HCT116 (cell line): Measurements from ENCODE around the gene GLCE. TPM values are rescaled to one million over a fixed set of nuclear protein-coding genes. Genes with fewer than 3 reads are reported as not detected.

Experiments used
- ATAC-seq: fragments of 200-7000 bp; cut with Tn5 transposase; 2 replicates; pipeline ENCODE4 v1.9.1; 2020; ENCODE audit warnings: mild to moderate bottlenecking, moderate library complexity
- BruUV-seq: library from RNA; stranded (reverse); fragments of 400-500 nt; replicated peaks from 2 replicates; lab custom pipeline; 2021; lab: Mats Ljungman, UMichigan
- CTCF ChIA-PET: fragments of 300-600 bp; sonication (Branson Sonifier 250); formaldehyde crosslinking; loops from one replicate; lab custom pipeline; 2021; ENCODE audit warnings: antibody characterized with exemption; lab: Charles Lee
- POLR2A ChIA-PET: fragments of 300-600, 350-600 bp; sonication (Branson Sonifier 250); formaldehyde crosslinking; loops from one replicate; lab custom pipeline; 2021; ENCODE audit warnings: antibody characterized with exemption; lab: Charles Lee
- RAD21 ChIA-PET, 2 experiments: fragments of 300-600 bp; sonication (Branson Sonifier 250); formaldehyde crosslinking; loops; one replicate each; lab custom pipeline; 2023; ENCODE audit warnings: low total read pairs in 2 of 2; ENCODE audit not compliant: uncharacterized antibody in 2 of 2, unreplicated experiment in 2 of 2, low non-redundant PET in 1 of 2; lab: Charles Lee
- DNase-seq: peaks from one replicate; pipeline ENCODE4 v3.0.0-alpha.2; 2010; ENCODE audit warnings: low read depth, low spot score
- H2AFZ ChIP-seq: fragments of 200-600 bp; shearing (Covaris generic), sonication (generic); 2 replicates; pipeline ENCODE4 v1.6.1; 2017; ENCODE audit warnings: low read depth, mixed run types, mixed read lengths, antibody characterized with exemption, low read length; ENCODE audit not compliant: poor library complexity, severe bottlenecking
- H3K27ac ChIP-seq: 2 replicates; pipeline ENCODE4 v1.5.1; 2012; ENCODE audit warnings: low read depth, low read length
- H3K27me3 ChIP-seq: fragments of 200-600 bp; sonication (generic); 2 replicates; pipeline ENCODE4 v1.6.1; 2016; ENCODE audit warnings: mixed run types, low read length, mixed read lengths; ENCODE audit not compliant: insufficient read depth
- H3K36me3 ChIP-seq, 2 experiments: fragments of 200-500 bp in 1 of 2; fragments of 200-600 bp in 1 of 2; sonication (Bioruptor generic) in 1 of 2; sonication (generic) in 1 of 2; 2 replicates each; pipeline versions ENCODE4 v1.5.1 to v1.6.1; 2014 to 2016; ENCODE audit warnings: low read length in 2 of 2, inconsistent platforms in 1 of 2, mixed read lengths in 1 of 2, mixed run types in 1 of 2; ENCODE audit not compliant: insufficient read depth in 2 of 2, control insufficient read depth in 1 of 2
- H3K4me1 ChIP-seq, 2 experiments: fragments of 200-600 bp in 1 of 2; sonication (generic) in 1 of 2; 2 replicates each; pipeline versions ENCODE4 v1.5.1 to v1.6.1; 2012 to 2017; ENCODE audit warnings: low read length in 2 of 2, inconsistent platforms in 1 of 2, mild to moderate bottlenecking in 1 of 2, mixed read lengths in 1 of 2, mixed run types in 1 of 2, moderate library complexity in 1 of 2; ENCODE audit not compliant: insufficient read depth in 2 of 2, control insufficient read depth in 1 of 2
- H3K4me2 ChIP-seq: fragments of 200-600 bp; sonication (generic); 2 replicates; pipeline ENCODE4 v1.6.1; 2017; ENCODE audit warnings: mixed run types, low read length, mixed read lengths
- H3K4me3 ChIP-seq, 2 experiments: fragments of 200-600 bp in 1 of 2; sonication (generic) in 1 of 2; replicated peaks in 1 of 2; 2 replicates each; pipeline ENCODE4 v1.5.1; 2011 to 2016; ENCODE audit warnings: low read length in 2 of 2, control low read depth in 1 of 2, low read depth in 1 of 2, mild to moderate bottlenecking in 1 of 2, mixed read lengths in 1 of 2, mixed run types in 1 of 2
- H3K79me2 ChIP-seq: fragments of 200-600 bp; sonication (generic); 2 replicates; pipeline ENCODE4 v1.6.1; 2017; ENCODE audit warnings: mild to moderate bottlenecking, mixed run types, low read length, moderate library complexity, mixed read lengths; ENCODE audit not compliant: insufficient read depth
- H3K9ac ChIP-seq: fragments of 200-600 bp; sonication (generic); 2 replicates; pipeline ENCODE4 v1.6.1; 2016; ENCODE audit warnings: low read length, mixed read lengths
- H3K9me2 ChIP-seq: fragments of 200-600 bp; sonication (generic), shearing (Covaris generic); 2 replicates; pipeline ENCODE4 v1.6.1; 2017; ENCODE audit warnings: mixed run types, mild to moderate bottlenecking, moderate library complexity; ENCODE audit not compliant: insufficient read depth
- H3K9me3 ChIP-seq, 2 experiments: fragments of 200-500 bp in 1 of 2; fragments of 200-600 bp in 1 of 2; sonication (Bioruptor generic) in 1 of 2; sonication (generic) in 1 of 2; 2 replicates each; pipeline ENCODE4 v1.6.1; 2014 to 2017; ENCODE audit warnings: low read length in 2 of 2, mixed read lengths in 2 of 2, inconsistent platforms in 1 of 2, low read depth in 1 of 2, mild to moderate bottlenecking in 1 of 2, mixed run types in 1 of 2, moderate library complexity in 1 of 2; ENCODE audit not compliant: control insufficient read depth in 1 of 2, insufficient read depth in 1 of 2
- H4K20me1 ChIP-seq: fragments of 200-600 bp; sonication (generic), shearing (Covaris generic); 2 replicates; pipeline ENCODE4 v1.6.1; 2017; ENCODE audit warnings: mixed run types, mild to moderate bottlenecking, moderate library complexity; ENCODE audit not compliant: insufficient read depth
- CBX3 ChIP-seq: IDR thresholded peaks from 2 replicates; pipeline ENCODE4 v1.6.1; 2012; ENCODE audit warnings: low read depth
- CEBPB ChIP-seq: IDR thresholded peaks from 2 replicates; pipeline ENCODE4 v1.6.1; 2012; ENCODE audit warnings: low read depth
- FOSL1 ChIP-seq: IDR thresholded peaks from 2 replicates; pipeline ENCODE4 v1.6.1; 2012; ENCODE audit warnings: low read depth
- JUND ChIP-seq: IDR thresholded peaks from 2 replicates; pipeline ENCODE4 v1.6.1; 2012
- POLR2A ChIP-seq: IDR thresholded peaks from 2 replicates; pipeline ENCODE4 v1.7.0; 2011; ENCODE audit warnings: borderline replicate concordance; ENCODE audit not compliant: insufficient read depth, insufficient read length; ENCODE audit errors: extremely low read depth
- RAD21 ChIP-seq: IDR thresholded peaks from 2 replicates; pipeline ENCODE4 v1.6.1; 2012; ENCODE audit warnings: low read depth, mild to moderate bottlenecking
- SIN3A ChIP-seq: IDR thresholded peaks from 2 replicates; pipeline ENCODE4 v1.6.1; 2012; ENCODE audit warnings: low read depth
- SRF ChIP-seq: IDR thresholded peaks from 2 replicates; pipeline ENCODE4 v1.6.1; 2012; ENCODE audit warnings: low read depth
- TCF7L2 ChIP-seq: IDR thresholded peaks from 2 replicates; pipeline ENCODE4 v1.7.0; 2011; ENCODE audit warnings: borderline replicate concordance, inconsistent platforms; ENCODE audit not compliant: insufficient read depth, insufficient read length; ENCODE audit errors: extremely low read depth
- intact Hi-C: fragments of 100-400 bp; cut with micrococcal nuclease; formaldehyde crosslinking; loops from 2 replicates; pipeline ENCODE4 v1.10.0; 2022
- total RNA-seq: library from RNA; stranded (reverse); gene quantifications from one replicate; pipeline ENCODE4 v1.2.1, GENCODE V29; 2021; ENCODE audit not compliant: unreplicated experiment
- TF ChIP-seq, protein P1 (sequence below), 3 experiments: fragments of 200-600 bp in 1 of 3; sonication (generic) in 1 of 3; IDR thresholded peaks in 2 of 3; conservative IDR thresholded peaks in 1 of 3; 2 replicates each; pipeline ENCODE4 v1.5.1; 2012 to 2017; ENCODE audit warnings: low read depth in 2 of 3, low read length in 2 of 3, antibody characterized with exemption in 1 of 3, borderline replicate concordance in 1 of 3, control low read depth in 1 of 3, mild to moderate bottlenecking in 1 of 3, mixed read lengths in 1 of 3, mixed run types in 1 of 3, moderate library complexity in 1 of 3; ENCODE audit not compliant: insufficient read depth in 1 of 3
- TF ChIP-seq, protein P2 (sequence below): IDR thresholded peaks from 2 replicates; pipeline ENCODE4 v1.6.1; 2012

GLCE gene
- total RNA-seq, 1 experiment from 2014 or later = 22.2 TPM

DNA sequence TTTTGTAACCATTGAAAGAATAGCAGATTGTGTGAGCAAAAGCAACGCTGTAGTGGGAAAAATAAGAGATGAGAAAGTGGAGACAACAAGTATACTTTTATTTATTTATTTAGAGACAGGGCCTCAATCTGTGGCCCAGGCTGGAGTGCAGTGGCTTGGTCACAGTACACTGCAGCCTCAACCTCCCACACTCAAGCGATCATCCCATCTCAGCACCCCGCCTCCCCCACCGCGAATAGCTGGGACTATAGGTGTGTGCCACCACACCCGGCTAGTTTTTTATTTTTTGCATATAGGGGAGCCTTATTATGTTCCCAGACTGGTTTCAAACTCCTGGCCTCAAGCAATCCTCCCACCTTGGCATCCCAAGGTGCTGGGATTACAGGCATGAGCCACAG, 1.6 kb upstream of the GLCE start:
- TF ChIP-seq, protein P1, sequence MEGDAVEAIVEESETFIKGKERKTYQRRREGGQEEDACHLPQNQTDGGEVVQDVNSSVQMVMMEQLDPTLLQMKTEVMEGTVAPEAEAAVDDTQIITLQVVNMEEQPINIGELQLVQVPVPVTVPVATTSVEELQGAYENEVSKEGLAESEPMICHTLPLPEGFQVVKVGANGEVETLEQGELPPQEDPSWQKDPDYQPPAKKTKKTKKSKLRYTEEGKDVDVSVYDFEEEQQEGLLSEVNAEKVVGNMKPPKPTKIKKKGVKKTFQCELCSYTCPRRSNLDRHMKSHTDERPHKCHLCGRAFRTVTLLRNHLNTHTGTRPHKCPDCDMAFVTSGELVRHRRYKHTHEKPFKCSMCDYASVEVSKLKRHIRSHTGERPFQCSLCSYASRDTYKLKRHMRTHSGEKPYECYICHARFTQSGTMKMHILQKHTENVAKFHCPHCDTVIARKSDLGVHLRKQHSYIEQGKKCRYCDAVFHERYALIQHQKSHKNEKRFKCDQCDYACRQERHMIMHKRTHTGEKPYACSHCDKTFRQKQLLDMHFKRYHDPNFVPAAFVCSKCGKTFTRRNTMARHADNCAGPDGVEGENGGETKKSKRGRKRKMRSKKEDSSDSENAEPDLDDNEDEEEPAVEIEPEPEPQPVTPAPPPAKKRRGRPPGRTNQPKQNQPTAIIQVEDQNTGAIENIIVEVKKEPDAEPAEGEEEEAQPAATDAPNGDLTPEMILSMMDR (IDR thresholded peaks at IDR 0.05 in 2 of 3, conservative IDR thresholded peaks at IDR 0.05 in 1 of 3; ENCODE audit: borderline replicate concordance in 1 of 3, insufficient read depth in 1 of 3, low read depth in 2 of 3, low read length in 2 of 3) = no peak
- TF ChIP-seq RAD21 (no peak), CEBPB (no peak), SRF (no peak), CBX3 (no peak)
- TF ChIP-seq, protein P2, sequence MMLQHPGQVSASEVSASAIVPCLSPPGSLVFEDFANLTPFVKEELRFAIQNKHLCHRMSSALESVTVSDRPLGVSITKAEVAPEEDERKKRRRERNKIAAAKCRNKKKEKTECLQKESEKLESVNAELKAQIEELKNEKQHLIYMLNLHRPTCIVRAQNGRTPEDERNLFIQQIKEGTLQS = no peak
- ChIA-PET POLR2A (no interaction called here), RAD21 (no interaction called here), CTCF (no interaction called here)
- H3K4me2 ChIP-seq = no peak overlapping the region
- H3K27me3 ChIP-seq = no peaks in the 10 kb centered on the region
- no peak overlapping the region for H3K9ac ChIP-seq
- no peaks in the 10 kb centered on the region for H3K9me3 ChIP-seq
- H3K4me1 ChIP-seq = peaks cover 3 to 20% of the 10 kb centered on the region in 2 experiments; a peak in 3 of 4 replicates
- no peak for DNase-seq
- BruUV-seq = no TSS peak
- H3K79me2 ChIP-seq = peaks cover 29% of the 10 kb centered on the region
- no peak for ATAC-seq
- no peaks in the 10 kb centered on the region for H3K9me2 ChIP-seq
- H3K27ac ChIP-seq = no peak overlapping the region
- no peak overlapping the region for H3K4me3 ChIP-seq
- H4K20me1 ChIP-seq = no peaks in the 10 kb centered on the region
- H3K36me3 ChIP-seq = no peaks in the 10 kb centered on the region
- intact Hi-C loops = no loop called here
- H2AFZ ChIP-seq = no peak overlapping the region

DNA sequence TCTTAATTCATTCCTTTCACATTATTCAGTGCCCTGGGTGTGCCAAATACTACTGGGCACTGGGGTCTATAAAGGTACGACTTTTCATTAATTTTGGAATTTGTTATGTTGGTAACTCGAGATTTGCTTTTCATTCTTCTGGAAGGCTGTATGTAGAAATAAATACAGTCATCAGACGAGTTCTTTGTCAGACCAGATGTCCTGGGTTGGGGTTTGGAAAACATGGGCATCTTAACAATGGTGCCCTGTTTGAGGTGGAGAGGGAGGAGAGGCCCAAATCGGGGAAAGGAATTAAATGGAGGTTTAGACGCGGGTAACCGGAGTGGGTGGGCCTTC, 662 bp upstream of the GLCE start:
- CTCF ChIA-PET = no interaction called here
- Histone ChIP-seq H3K27me3 (no peaks in the 10 kb centered on the region), H3K9ac (peak overlapping the region; percentile 61), H3K27ac (peak overlapping the region; percentile 40), H4K20me1 (no peaks in the 10 kb centered on the region), H3K79me2 (peaks cover 34% of the 10 kb centered on the region), H3K36me3 (no peaks in the 10 kb centered on the region), H3K4me3 (peak overlapping the region; percentile 53 to 83), H2AFZ (peak overlapping the region; percentile 68), H3K4me2 (peak overlapping the region; percentile 90), H3K9me3 (no peaks in the 10 kb centered on the region), H3K4me1 (peaks cover 3 to 17% of the 10 kb centered on the region in 2 experiments; a peak in 3 of 4 replicates), H3K9me2 (no peaks in the 10 kb centered on the region)
- DNase-seq (no peak), ATAC-seq (no peak)
- POLR2A ChIA-PET = interaction anchor here (1.0 to 2.1 kb wide), 9 partner anchors 12 to 84 kb away, joined by 3 to 9 read pairs (median 4); no protein-coding TSS in a partner anchor
- BruUV-seq = TSS peak; percentile 98
- RAD21 ChIA-PET = no interaction called here
- intact Hi-C loops = loop anchor here (5.0 kb wide), 1 partner anchor 233 kb away; no protein-coding TSS in a partner anchor
- TF ChIP-seq, protein P2 = no peak
- TF ChIP-seq CEBPB (no peak), FOSL1 (no peak), CBX3 (no peak), SIN3A (no peak), TCF7L2 (no peak), POLR2A (no peak), JUND (no peak)
